Measurements from ENCODE around the gene EIF4B. TPM values are rescaled to one million over a fixed set of nuclear protein-coding genes. Genes with fewer than 3 reads are reported as not detected.

The EIF4B gene
- total RNA-seq, 1 experiment from 2014 or later: 713 TPM

GRCh38 chr12:53090105-53090504, 83.8 kb downstream of the EIF4B start:
- H3K23ac ChIP-seq (ENCODE audit: insufficient read length, low read depth, low read length): no peak overlapping the region
- no peaks in the 10 kb centered on the region for H3K79me1 ChIP-seq (ENCODE audit: insufficient read depth, low read depth, low read length, poor library complexity, severe bottlenecking)
- TF ChIP-seq CTCF (conservative IDR thresholded peaks at IDR 0.05): no peak
- no peak overlapping the region for H2BK5ac ChIP-seq (ENCODE audit: insufficient read length, low read length)
- H3K56ac ChIP-seq (ENCODE audit: insufficient read length, low read depth, low read length): no peak overlapping the region
- Mint-ChIP-seq H3K27ac (no peak overlapping the region), H3K27me3 (ENCODE audit: low read depth) (peaks cover 81% of the 10 kb centered on the region), H3K36me3 (ENCODE audit: insufficient read depth in 1 of 3, low read depth in 3 of 3) (no peaks in the 10 kb centered on the region), H3K9me3 (peaks cover 0 to 3% of the 10 kb centered on the region in 2 experiments; a peak in 1 of 5 replicates), H3K4me3 (no peak overlapping the region), H3K4me1 (peaks cover 2 to 14% of the 10 kb centered on the region in 2 experiments; a peak in 3 of 4 replicates)
- H4K20me1 ChIP-seq (ENCODE audit: control insufficient read depth, insufficient read depth, insufficient read length): no peaks in the 10 kb centered on the region
- H3K27me3 ChIP-seq (ENCODE audit: insufficient read depth, low read length): no peaks in the 10 kb centered on the region
- H2BK15ac ChIP-seq (ENCODE audit: low read depth, low read length): no peak overlapping the region
- no CpG with 5 or more reads among the region's 6 CpGs for WGBS (ENCODE audit: extremely low coverage, insufficient read length, low lambda C conversion rate)
- no peak overlapping the region for H4K5ac ChIP-seq (ENCODE audit: insufficient read length, low read depth, low read length)
- H4K8ac ChIP-seq (replicated peaks; ENCODE audit: insufficient read length, low read depth, low read length): no peak overlapping the region
- H3K9ac ChIP-seq (ENCODE audit: extremely low read depth, insufficient read length, low read length): no peak overlapping the region
- no peak overlapping the region for H2BK12ac ChIP-seq (ENCODE audit: insufficient read length, low read depth, low read length)
- H3K79me2 ChIP-seq (ENCODE audit: insufficient read depth, low read length): no peaks in the 10 kb centered on the region
- H3K14ac ChIP-seq (ENCODE audit: insufficient read depth, low read length): no peak overlapping the region
- no peak overlapping the region for H3T11ph ChIP-seq (ENCODE audit: low read length)
- H2BK20ac ChIP-seq (ENCODE audit: low read depth, low read length, poor library complexity, severe bottlenecking): no peak overlapping the region
- no peak overlapping the region for H4K91ac ChIP-seq (ENCODE audit: insufficient read length, low read depth, low read length)
- no peak for DNase-seq
- no peak overlapping the region for H2BK120ac ChIP-seq (ENCODE audit: low read depth, low read length, poor library complexity, severe bottlenecking)
- H3K23me2 ChIP-seq (ENCODE audit: insufficient read length, low read depth, low read length, poor library complexity, severe bottlenecking): no peaks in the 10 kb centered on the region
- no peaks in the 10 kb centered on the region for H3K9me3 ChIP-seq (ENCODE audit: control insufficient read depth, low read depth, low read length)
- no peak overlapping the region for H3K18ac ChIP-seq (ENCODE audit: insufficient read length, low read depth, low read length)
- no peak overlapping the region for H2AFZ ChIP-seq (ENCODE audit: low read length)
- H3K27ac ChIP-seq (ENCODE audit: insufficient read length, low read depth, low read length): no peak overlapping the region
- no peak overlapping the region for H3K4me2 ChIP-seq (ENCODE audit: insufficient read depth, insufficient read length, low read length)
- H3K4ac ChIP-seq (ENCODE audit: low read depth, low read length): no peak overlapping the region
- no peaks in the 10 kb centered on the region; the same call in 1 of the 2 replicates for H3K4me1 ChIP-seq (ENCODE audit: insufficient read depth, low read length)
- no peak overlapping the region for H2AK5ac ChIP-seq (ENCODE audit: insufficient read length, low read length)
